Mucosa of rectum (tissue), 2 donors: Measurements from ENCODE around the gene FAM53B.

Experiments used
- H3K27ac ChIP-seq, 2 donors: one replicate each; pipeline ENCODE4 v1.7.0; 2013; ENCODE audit warnings: inconsistent platforms in 2 of 2, low read depth in 2 of 2, low read length in 2 of 2
- H3K27me3 ChIP-seq, 2 donors: one replicate each; pipeline ENCODE4 v1.7.0; 2013; ENCODE audit warnings: low read length in 2 of 2; ENCODE audit not compliant: control insufficient read depth in 2 of 2, insufficient read depth in 2 of 2
- H3K36me3 ChIP-seq, 2 donors: one replicate each; pipeline ENCODE4 v1.7.0; 2013; ENCODE audit warnings: low read length in 2 of 2; ENCODE audit not compliant: control insufficient read depth in 2 of 2, insufficient read depth in 2 of 2
- H3K4me1 ChIP-seq, 2 donors: one replicate each; pipeline ENCODE4 v1.7.0; 2013; ENCODE audit warnings: low read length in 2 of 2, mild to moderate bottlenecking in 1 of 2; ENCODE audit not compliant: control insufficient read depth in 2 of 2, insufficient read depth in 2 of 2
- H3K4me3 ChIP-seq, 2 donors: one replicate each; pipeline ENCODE4 v1.7.0; 2013; ENCODE audit warnings: low read length in 2 of 2
- H3K9ac ChIP-seq, 2 donors: one replicate each; pipeline ENCODE4 v1.7.0; 2013; ENCODE audit warnings: low read length in 2 of 2, low read depth in 1 of 2, mild to moderate bottlenecking in 1 of 2
- H3K9me3 ChIP-seq, 2 donors: one replicate each; pipeline ENCODE4 v1.7.0; 2013; ENCODE audit warnings: low read length in 2 of 2; ENCODE audit not compliant: control insufficient read depth in 2 of 2
- donor health status: healthy.
- donor health status: Normal muscosa, but diverticular disease.

Gene FAM53B

GRCh38 chr10:124665558-124665957 lies 78.6 kb downstream of the FAM53B start:
- H3K4me3 ChIP-seq: no peak overlapping the region
- H3K4me1 ChIP-seq: peaks cover 16 to 17% of the 10 kb centered on the region in 2 donors
- no peaks in the 10 kb centered on the region for H3K27me3 ChIP-seq
- no peak overlapping the region for H3K9ac ChIP-seq
- peaks cover 15 to 36% of the 10 kb centered on the region in 2 donors for H3K36me3 ChIP-seq
- no peak overlapping the region for H3K27ac ChIP-seq
- H3K9me3 ChIP-seq: no peaks in the 10 kb centered on the region

DNA sequence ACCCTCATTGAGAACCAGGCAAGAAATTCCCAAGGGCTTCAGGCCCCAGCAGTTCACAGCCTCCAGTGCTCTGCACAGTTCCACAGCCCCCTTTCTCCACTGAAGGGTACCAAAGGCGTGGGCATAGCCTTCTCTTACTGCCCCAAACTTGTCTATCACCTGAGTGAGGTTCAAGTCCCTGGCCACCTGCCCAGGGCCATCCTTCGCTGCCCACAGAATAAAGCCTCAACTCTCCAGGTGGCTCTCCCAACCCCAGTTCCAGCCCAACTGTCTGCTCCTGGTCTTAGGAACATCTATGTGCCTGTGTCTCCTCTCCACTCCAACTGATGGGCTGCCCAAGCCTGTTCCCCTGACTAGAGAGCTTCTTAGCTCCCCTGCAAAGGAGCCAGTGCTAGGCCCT lies 79.1 kb downstream of the FAM53B start:
- H3K36me3 ChIP-seq: peaks cover 19 to 38% of the 10 kb centered on the region in 2 donors
- H3K4me1 ChIP-seq: peaks cover 16 to 17% of the 10 kb centered on the region in 2 donors
- H3K9me3 ChIP-seq: no peaks in the 10 kb centered on the region
- H3K27me3 ChIP-seq: no peaks in the 10 kb centered on the region
- H3K4me3 ChIP-seq: no peak overlapping the region
- H3K27ac ChIP-seq: no peak overlapping the region
- H3K9ac ChIP-seq: no peak overlapping the region

GRCh38 chr10:124663766-124664360 lies 80.3 kb downstream of the FAM53B start:
- peaks cover 16 to 17% of the 10 kb centered on the region in 2 donors for H3K4me1 ChIP-seq
- no peaks in the 10 kb centered on the region for H3K9me3 ChIP-seq
- H3K27me3 ChIP-seq: no peaks in the 10 kb centered on the region
- H3K36me3 ChIP-seq: peaks cover 20 to 34% of the 10 kb centered on the region in 2 donors
- H3K4me3 ChIP-seq: no peak overlapping the region
- no peak overlapping the region for H3K9ac ChIP-seq
- no peak overlapping the region for H3K27ac ChIP-seq

GRCh38 chr10:124663228-124663627 lies 81.0 kb downstream of the FAM53B start:
- H3K4me1 ChIP-seq: peaks cover 16 to 21% of the 10 kb centered on the region in 2 donors
- H3K4me3 ChIP-seq: no peak overlapping the region
- no peak overlapping the region for H3K27ac ChIP-seq
- H3K27me3 ChIP-seq: no peaks in the 10 kb centered on the region
- no peak overlapping the region for H3K9ac ChIP-seq
- H3K9me3 ChIP-seq: no peaks in the 10 kb centered on the region
- H3K36me3 ChIP-seq: peaks cover 20 to 34% of the 10 kb centered on the region in 2 donors

DNA sequence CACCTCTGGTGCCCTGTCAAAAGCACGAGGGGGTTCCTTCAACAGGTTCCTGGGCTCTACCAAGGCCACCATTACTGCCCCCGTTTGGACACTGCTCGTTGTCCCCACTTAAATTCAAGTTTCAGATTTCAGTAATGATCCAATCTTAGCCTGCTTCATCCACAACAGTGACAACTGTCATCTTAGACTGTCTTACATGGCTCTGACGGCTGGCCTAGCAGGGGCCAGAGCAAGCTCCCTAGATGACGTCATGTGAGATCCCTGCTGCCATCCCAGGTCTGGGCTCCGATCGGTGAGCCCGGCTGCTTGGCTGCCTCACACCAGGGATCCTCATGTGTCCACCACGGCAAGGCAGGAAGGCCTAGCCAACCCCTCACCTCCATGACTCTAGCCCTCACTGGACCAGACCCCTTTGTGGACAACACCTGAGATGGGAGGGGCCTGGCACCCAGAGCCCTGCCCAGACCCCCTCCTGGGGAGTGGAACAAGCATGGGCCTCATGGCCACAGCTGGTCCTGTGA lies 82.5 kb downstream of the FAM53B start:
- H3K4me1 ChIP-seq: peaks cover 10% of the 10 kb centered on the region in 2 donors
- H3K27ac ChIP-seq: no peak overlapping the region
- H3K9ac ChIP-seq: no peak overlapping the region
- peaks cover 20 to 30% of the 10 kb centered on the region in 2 donors for H3K36me3 ChIP-seq
- H3K9me3 ChIP-seq: no peaks in the 10 kb centered on the region
- H3K4me3 ChIP-seq: no peak overlapping the region
- H3K27me3 ChIP-seq: no peaks in the 10 kb centered on the region

- H3K27me3 ChIP-seq: no peaks in the 10 kb centered on the region
- no peak overlapping the region for H3K27ac ChIP-seq
- H3K9me3 ChIP-seq: no peaks in the 10 kb centered on the region
- no peak overlapping the region for H3K4me3 ChIP-seq
- no peak overlapping the region for H3K9ac ChIP-seq
- peaks cover 20 to 39% of the 10 kb centered on the region in 2 donors for H3K36me3 ChIP-seq
- H3K4me1 ChIP-seq: peaks cover 0 to 4% of the 10 kb centered on the region in 2 donors
Observed at GRCh38 chr10:124660404-124661125, 83.6 kb downstream of the FAM53B start.

DNA sequence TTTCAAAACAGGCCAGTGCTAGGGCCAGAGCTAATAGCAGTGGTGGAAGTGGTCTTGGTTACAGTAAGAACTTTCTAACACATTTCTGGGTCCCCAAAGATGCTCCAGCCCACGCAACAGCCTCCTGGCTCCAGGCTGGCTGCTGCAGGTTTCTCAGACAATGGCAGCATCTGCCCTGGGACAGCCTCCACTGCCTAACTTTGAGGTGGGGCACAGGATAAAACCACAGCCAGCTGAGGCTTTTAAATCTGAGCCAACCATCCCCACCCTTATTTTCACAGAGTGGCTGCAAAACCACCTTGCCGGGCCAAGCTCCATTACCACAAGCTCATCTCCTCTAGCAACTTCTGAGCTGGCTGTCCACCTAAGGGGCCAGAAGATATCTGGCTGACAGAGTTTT lies 84.8 kb downstream of the FAM53B start:
- Histone ChIP-seq H3K27ac (no peak overlapping the region), H3K4me1 (peaks cover 0 to 10% of the 10 kb centered on the region in 2 donors), H3K36me3 (peaks cover 20 to 32% of the 10 kb centered on the region in 2 donors)

DNA sequence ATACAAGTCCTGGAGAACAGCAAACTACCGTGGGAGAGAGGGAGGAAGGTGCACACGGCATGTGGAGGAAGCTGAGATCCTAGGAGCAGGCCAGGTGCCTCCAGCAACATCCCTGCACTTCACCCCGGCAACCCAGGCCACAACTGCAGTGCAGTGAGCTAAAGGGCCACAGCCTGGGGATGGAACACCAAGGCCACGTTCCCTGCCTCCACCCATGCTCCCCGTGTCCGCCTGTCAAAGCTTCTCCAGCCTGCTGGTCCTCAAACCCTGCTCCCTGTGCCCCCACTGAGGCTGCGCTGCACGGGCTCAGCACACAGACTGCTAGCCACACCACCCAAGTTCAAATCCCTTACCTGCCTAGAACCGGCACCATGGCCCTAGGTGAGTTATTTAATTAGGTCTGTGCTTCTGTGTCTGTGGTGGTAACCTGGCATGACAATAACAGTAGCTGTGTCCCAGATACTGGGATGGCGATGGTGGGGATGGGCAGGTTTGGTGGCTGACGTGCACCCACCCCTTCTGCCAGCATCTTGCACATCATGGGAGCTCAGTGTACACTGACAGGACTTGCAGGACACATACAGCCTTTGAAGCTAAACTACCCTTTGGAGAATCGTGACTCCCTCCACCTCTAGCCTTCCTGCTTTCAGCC lies 85.5 kb downstream of the FAM53B start:
- no peaks in the 10 kb centered on the region for H3K9me3 ChIP-seq
- peak overlapping the region in 1 of 2 donors; percentile 23 for H3K27ac ChIP-seq
- H3K36me3 ChIP-seq: peaks cover 16 to 28% of the 10 kb centered on the region in 2 donors
- no peaks in the 10 kb centered on the region for H3K27me3 ChIP-seq
- peaks cover 0 to 11% of the 10 kb centered on the region in 2 donors for H3K4me1 ChIP-seq
- H3K4me3 ChIP-seq: no peak overlapping the region
- H3K9ac ChIP-seq: no peak overlapping the region

More for the DNA sequence above, 84.8 kb downstream of the FAM53B start:
- no peaks in the 10 kb centered on the region for H3K9me3 ChIP-seq
- H3K4me3 ChIP-seq: no peak overlapping the region
- no peak overlapping the region for H3K9ac ChIP-seq
- H3K27me3 ChIP-seq: no peaks in the 10 kb centered on the region

- no peaks in the 10 kb centered on the region for H3K27me3 ChIP-seq
- no peaks in the 10 kb centered on the region for H3K9me3 ChIP-seq
- H3K36me3 ChIP-seq: peaks cover 8 to 20% of the 10 kb centered on the region in 2 donors
- peaks cover 0 to 11% of the 10 kb centered on the region in 2 donors for H3K4me1 ChIP-seq
- peak overlapping the region in 1 of 2 donors; percentile 23 for H3K27ac ChIP-seq
- H3K9ac ChIP-seq: no peak overlapping the region
- no peak overlapping the region for H3K4me3 ChIP-seq
Observed at GRCh38 chr10:124657806-124658205, 86.4 kb downstream of the FAM53B start.

DNA sequence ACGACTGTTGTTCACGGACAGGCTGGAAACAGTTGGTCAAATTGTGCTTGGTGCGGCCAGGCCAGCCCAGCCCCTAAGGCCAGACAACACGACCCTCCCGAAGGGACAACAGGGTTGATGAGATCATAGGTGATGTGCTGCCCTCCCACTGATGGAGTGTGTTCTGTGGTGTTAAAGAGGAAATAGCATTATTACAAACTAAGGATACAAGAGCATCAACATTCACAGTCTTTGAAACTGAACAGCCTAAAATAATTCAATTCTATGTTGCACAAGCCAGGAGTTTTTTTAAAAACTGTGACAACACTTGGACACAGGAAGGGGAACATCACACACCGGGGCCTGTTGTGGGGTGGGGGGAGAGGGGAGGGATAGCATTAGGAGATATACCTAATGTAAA lies 87.6 kb downstream of the FAM53B start:
- H3K36me3 ChIP-seq: peaks cover 7 to 20% of the 10 kb centered on the region in 2 donors
- no peaks in the 10 kb centered on the region for H3K9me3 ChIP-seq
- no peak overlapping the region for H3K27ac ChIP-seq
- H3K4me3 ChIP-seq: no peak overlapping the region
- H3K27me3 ChIP-seq: no peaks in the 10 kb centered on the region
- H3K9ac ChIP-seq: no peak overlapping the region
- peaks cover 0 to 11% of the 10 kb centered on the region in 2 donors for H3K4me1 ChIP-seq
